SK-N-SH (cell line): ENCODE data around the gene PEX13. TPM values are rescaled to one million over a fixed set of nuclear protein-coding genes. Genes with fewer than 3 reads are reported as not detected.

Experiments
- CTCF ChIA-PET: fragments of 300-600, 350-600 bp; formaldehyde crosslinking; extraction: SDS; loops from one replicate; lab custom pipeline; 2021; lab: Yijun Ruan, JAX
- POLR2A ChIA-PET: fragments of 350-600 bp; sonication (Branson Sonifier 250); formaldehyde crosslinking; extraction: SDS; loops from one replicate; lab custom pipeline; 2020; ENCODE audit warnings: antibody characterized with exemption, inconsistent platforms; lab: Yijun Ruan, JAX
- DNase-seq: peaks from one replicate; pipeline ENCODE4 v3.0.0; 2012
- H2AFZ ChIP-seq: fragments of 200-600 bp; sonication (generic); 2 replicates; pipeline ENCODE4 v1.8.1; 2016; ENCODE audit warnings: antibody characterized with exemption, mild to moderate bottlenecking, low read depth
- H3F3A ChIP-seq: fragments of 200-600 bp; sonication (generic); replicated peaks from 2 replicates; pipeline ENCODE3; 2016; ENCODE audit warnings: antibody characterized with exemption, mild to moderate bottlenecking; ENCODE audit not compliant: insufficient read depth
- H3K27ac ChIP-seq, 2 experiments: fragments of 200-500 bp in 1 of 2; fragments of 200-600 bp in 1 of 2; sonication (Bioruptor generic) in 1 of 2; sonication (generic), shearing (Covaris generic) in 1 of 2; 2 replicates each; pipeline versions ENCODE4 v1.5.1 to v1.6.1; 2014 to 2016; ENCODE audit warnings: low read depth in 2 of 2, inconsistent platforms in 1 of 2, low read length in 1 of 2, mild to moderate bottlenecking in 1 of 2, mixed read lengths in 1 of 2
- H3K27me3 ChIP-seq: fragments of 200-600 bp; sonication (generic), shearing (Covaris generic); 2 replicates; pipeline ENCODE4 v1.6.1; 2016; ENCODE audit warnings: mixed run types; ENCODE audit not compliant: insufficient read depth
- H3K36me3 ChIP-seq, 2 experiments: fragments of 200-500 bp in 1 of 2; fragments of 200-600 bp in 1 of 2; sonication (Bioruptor generic) in 1 of 2; sonication (generic) in 1 of 2; replicated peaks in 1 of 2; 2 replicates each; pipeline versions ENCODE3 to v1.5.1; 2014 to 2016; ENCODE audit warnings: low read length in 1 of 2, mild to moderate bottlenecking in 1 of 2; ENCODE audit not compliant: insufficient read depth in 2 of 2, control insufficient read depth in 1 of 2
- H3K4me1 ChIP-seq, 2 experiments: fragments of 200-500 bp in 1 of 2; fragments of 200-600 bp in 1 of 2; sonication (Bioruptor generic) in 1 of 2; sonication (generic), shearing (Covaris generic) in 1 of 2; 2 replicates each; pipeline versions ENCODE4 v1.5.1 to v1.6.1; 2014 to 2016; ENCODE audit warnings: low read depth in 1 of 2, low read length in 1 of 2, mixed run types in 1 of 2; ENCODE audit not compliant: insufficient read depth in 2 of 2, control insufficient read depth in 1 of 2
- H3K4me2 ChIP-seq: fragments of 200-600 bp; sonication (generic), shearing (Covaris generic); 2 replicates; pipeline ENCODE4 v1.6.1; 2017; ENCODE audit warnings: mixed run types
- H3K4me3 ChIP-seq, 2 experiments: fragments of 200-500 bp in 1 of 2; fragments of 200-600 bp in 1 of 2; sonication (Bioruptor generic) in 1 of 2; sonication (generic), shearing (Covaris generic) in 1 of 2; 2 replicates each; pipeline versions ENCODE4 v1.5.1 to v1.8.1; 2014 to 2016; ENCODE audit warnings: low read depth in 2 of 2, inconsistent platforms in 1 of 2, low read length in 1 of 2, mild to moderate bottlenecking in 1 of 2, mixed read lengths in 1 of 2, moderate library complexity in 1 of 2
- H3K79me2 ChIP-seq: fragments of 200-600 bp; sonication (generic); 2 replicates; pipeline ENCODE4 v1.8.1; 2017; ENCODE audit warnings: mild to moderate bottlenecking; ENCODE audit not compliant: insufficient read depth
- H3K9ac ChIP-seq: fragments of 200-600 bp; sonication (generic); 2 replicates; pipeline ENCODE4 v1.6.1; 2017; ENCODE audit warnings: mixed run types
- H3K9me2 ChIP-seq: fragments of 200-600 bp; sonication (generic); 2 replicates; pipeline ENCODE4 v1.6.1; 2017; ENCODE audit warnings: mixed run types
- H3K9me3 ChIP-seq: fragments of 200-600 bp; sonication (generic); 2 replicates; pipeline ENCODE4 v1.6.1; 2017; ENCODE audit warnings: mixed run types, mild to moderate bottlenecking, moderate library complexity
- H4K20me1 ChIP-seq: fragments of 200-600 bp; sonication (generic); 2 replicates; pipeline ENCODE4 v1.6.1; 2017; ENCODE audit warnings: mild to moderate bottlenecking, mixed run types; ENCODE audit not compliant: insufficient read depth
- ELF1 ChIP-seq: IDR thresholded peaks from 2 replicates; pipeline ENCODE4 v1.4.0; 2012
- EZH2phosphoT487 ChIP-seq: fragments of 200-600 bp; sonication (generic); IDR thresholded peaks from 2 replicates; pipeline ENCODE4 v1.6.1; 2017; ENCODE audit warnings: low read depth, mixed run types, mild to moderate bottlenecking, antibody characterized with exemption, moderate library complexity, borderline replicate concordance
- FOXJ3 ChIP-seq: sonication (generic); formaldehyde crosslinking; IDR thresholded peaks from 2 replicates; pipeline ENCODE4 v1.5.1; 2020; ENCODE audit warnings: mild to moderate bottlenecking, missing genetic modification reagents
- FOXM1 ChIP-seq: IDR thresholded peaks from 2 replicates; pipeline ENCODE4 v1.4.0; 2012; ENCODE audit warnings: low read depth, mild to moderate bottlenecking
- GABPA ChIP-seq: IDR thresholded peaks from 2 replicates; pipeline ENCODE4 v1.4.0; 2012; ENCODE audit warnings: low read depth, mild to moderate bottlenecking
- IRF3 ChIP-seq: fragments of 150-350 bp; IDR thresholded peaks from 2 replicates; pipeline ENCODE4 v1.6.1; 2016; ENCODE audit warnings: mild to moderate bottlenecking, low read depth, low read length
- MEF2A ChIP-seq: IDR thresholded peaks from 2 replicates; pipeline ENCODE4 v1.4.0; 2012; ENCODE audit warnings: low read depth, borderline replicate concordance
- NFIC ChIP-seq: IDR thresholded peaks from 2 replicates; pipeline ENCODE4 v1.4.0; 2012; ENCODE audit warnings: borderline replicate concordance
- NRF1 ChIP-seq: IDR thresholded peaks from 2 replicates; pipeline ENCODE4 v1.6.1; 2012; ENCODE audit warnings: low read depth, mild to moderate bottlenecking, low read length
- PBX3 ChIP-seq: IDR thresholded peaks from 2 replicates; pipeline ENCODE4; 2012
- RAD21 ChIP-seq: IDR thresholded peaks from 2 replicates; pipeline ENCODE4 v1.6.1; 2012; ENCODE audit warnings: mild to moderate bottlenecking, low read length
- RCOR1 ChIP-seq: fragments of 150-350 bp; IDR thresholded peaks from 2 replicates; pipeline ENCODE4 v1.6.1; 2017; ENCODE audit warnings: antibody characterized with exemption, low read length
- RFX5 ChIP-seq: IDR thresholded peaks from 2 replicates; pipeline ENCODE4 v1.6.1; 2012; ENCODE audit warnings: mild to moderate bottlenecking, improper control_type of control experiment, low read length
- RXRA ChIP-seq: IDR thresholded peaks from 2 replicates; pipeline ENCODE4 v1.4.0; 2012; ENCODE audit warnings: low read depth, mild to moderate bottlenecking, borderline replicate concordance
- SIN3A ChIP-seq: IDR thresholded peaks from 2 replicates; pipeline ENCODE4 v1.6.1; 2012; ENCODE audit warnings: low read depth, mild to moderate bottlenecking, low read length, moderate library complexity, borderline replicate concordance
- SMC3 ChIP-seq: IDR thresholded peaks from 2 replicates; pipeline ENCODE4 v1.6.1; 2012; ENCODE audit warnings: low read depth, low read length, improper control_type of control experiment
- USF1 ChIP-seq: IDR thresholded peaks from 2 replicates; pipeline ENCODE4 v1.4.0; 2012; ENCODE audit warnings: low read depth, borderline replicate concordance
- YY1 ChIP-seq: IDR thresholded peaks from 2 replicates; pipeline ENCODE4 v1.4.0; 2012; ENCODE audit warnings: low read depth, mild to moderate bottlenecking
- WGBS: methylation state at CpG from one replicate; pipeline ENCODE4 v1.1.6; 2017; ENCODE audit warnings: low lambda C conversion rate; 5-methylcytosine and 5-hydroxymethylcytosine counted together
- polyA plus RNA-seq, 3 experiments: library from polyadenylated mRNA; depleted of rRNA; stranded (reverse); fragments of >200 nt; gene quantifications; 2 replicates each; pipeline ENCODE4 v1.2.3, GENCODE V29; 2012
- TF ChIP-seq, protein P1 (sequence below): IDR thresholded peaks from 2 replicates; pipeline ENCODE4 v1.4.0; 2012; ENCODE audit warnings: low read depth
- TF ChIP-seq, protein P2 (sequence below): IDR thresholded peaks from 2 replicates; pipeline ENCODE4 v1.6.1; 2012; ENCODE audit warnings: mild to moderate bottlenecking, low read depth, low read length, moderate library complexity
- TF ChIP-seq, protein P3 (sequence below): fragments of 150-350 bp; IDR thresholded peaks from 2 replicates; pipeline ENCODE4 v1.6.1; 2017; ENCODE audit warnings: antibody characterized with exemption, low read length, low read depth, borderline replicate concordance

The PEX13 gene
- polyA plus RNA-seq, 1 of the 3 experiments (the other 2 are of a cell fraction) = 10.3 TPM

DNA sequence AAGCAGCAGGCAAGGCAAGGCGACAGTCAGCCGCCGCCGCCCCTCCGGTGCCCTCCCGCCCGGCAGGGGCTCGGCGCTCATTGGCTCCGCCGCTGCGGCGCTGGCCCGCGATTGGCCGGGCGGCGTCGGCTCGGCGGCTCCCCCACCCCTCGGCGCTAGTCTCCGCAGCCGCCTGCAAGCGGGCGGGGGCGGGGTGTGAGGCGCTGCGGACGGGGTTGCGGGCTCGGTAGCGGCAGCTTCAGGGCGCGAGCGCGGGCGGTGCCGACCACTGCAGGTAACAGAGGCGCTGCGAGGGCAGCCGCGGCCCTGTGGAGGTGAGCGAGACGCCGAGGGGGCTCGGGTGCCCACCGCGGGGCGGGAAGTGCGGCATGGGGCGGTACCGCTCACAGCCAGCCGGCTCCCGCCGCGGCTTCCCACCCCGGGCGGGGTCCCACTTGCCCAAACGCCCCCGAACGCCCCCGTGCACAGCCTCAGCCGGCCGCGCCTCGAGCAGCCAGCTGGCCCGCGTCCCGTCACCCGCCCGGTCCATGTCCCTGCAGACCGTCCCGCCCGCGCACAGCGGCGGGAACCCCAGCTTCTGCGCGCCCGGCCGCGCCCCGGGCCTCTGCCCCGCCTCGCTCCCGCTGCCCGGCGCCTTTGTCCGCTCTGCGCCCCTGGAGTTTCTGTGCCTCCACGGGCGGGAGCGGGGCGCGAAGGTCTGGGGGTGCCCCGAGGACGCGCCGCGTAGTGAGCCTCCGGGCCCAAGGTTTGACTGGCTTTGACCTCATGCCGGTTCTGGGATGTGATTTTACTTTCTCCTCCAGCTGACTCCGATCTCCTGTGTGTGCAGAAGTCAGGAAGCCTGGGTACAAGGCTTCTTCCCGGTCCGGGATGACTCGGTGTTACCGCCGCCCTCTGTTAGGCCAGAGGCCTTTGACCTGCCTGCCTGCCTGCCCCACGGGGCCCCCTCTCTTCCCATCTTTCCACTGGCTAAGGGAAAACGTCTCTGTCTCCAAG, 48.5 kb downstream of the PEX13 start, which contains the start of gene SANBR:
Gene SANBR, plus strand, starts transcription at position 158 of the 996 bp plus-strand sequence. CDS start 4,480 bp downstream, outside the sequence.
- WGBS = 2% methylated on average over 15 of the region's 112 CpGs
- Histone ChIP-seq H3F3A (no peaks in the 10 kb centered on the region), H3K4me2 (peak within 1 kb of the TSS; percentile 85), H3K9me3 (no peaks in the 10 kb centered on the region), H3K4me1 (peaks cover 0 to 4% of the 10 kb centered on the region in 2 experiments; a peak in 2 of 4 replicates), H3K79me2 (peaks cover 38% of the 10 kb centered on the region), H3K36me3 (peaks cover 12 to 16% of the 10 kb centered on the region in 2 experiments), H3K9me2 (no peaks in the 10 kb centered on the region), H3K27me3 (no peaks in the 10 kb centered on the region), H2AFZ (peak within 1 kb of the TSS; percentile 92), H3K4me3 (peak within 1 kb of the TSS; percentile 84 to 85), H3K27ac (peak within 1 kb of the TSS; percentile 62 to 82), H4K20me1 (no peaks in the 10 kb centered on the region), H3K9ac (peak within 1 kb of the TSS; percentile 76)
- POLR2A ChIA-PET = interaction anchor here (0.9 to 1.5 kb wide), 2 partner anchors 56 to 76 kb away, joined by 4 to 5 read pairs; no protein-coding TSS in a partner anchor
- CTCF ChIA-PET = interaction anchor here (0.6 to 1.2 kb wide), 3 partner anchors 25 to 354 kb away, joined by 3 read pairs; no protein-coding TSS in a partner anchor
- DNase-seq = peak; percentile 97
- no peak for TF ChIP-seq USF1
- TF ChIP-seq, protein P1, sequence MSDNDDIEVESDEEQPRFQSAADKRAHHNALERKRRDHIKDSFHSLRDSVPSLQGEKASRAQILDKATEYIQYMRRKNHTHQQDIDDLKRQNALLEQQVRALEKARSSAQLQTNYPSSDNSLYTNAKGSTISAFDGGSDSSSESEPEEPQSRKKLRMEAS = peak; percentile 66; the same call in 1 of the 2 replicates
- TF ChIP-seq RFX5 = peak; percentile 74
- no peak for TF ChIP-seq GABPA
- TF ChIP-seq SMC3 = no peak
- no peak for TF ChIP-seq RAD21
- TF ChIP-seq SIN3A = no peak
- TF ChIP-seq NFIC = no peak
- TF ChIP-seq ELF1 = no peak
- TF ChIP-seq PBX3 = no peak
- no peak for TF ChIP-seq RXRA
- TF ChIP-seq FOXJ3 = no peak
- TF ChIP-seq RCOR1 = no peak
- TF ChIP-seq IRF3 = 0 out of 2 replicates have a peak, but pooled peaks have one; percentile 31
- no peak for TF ChIP-seq NRF1
- no peak for TF ChIP-seq EZH2phosphoT487
- TF ChIP-seq MEF2A = no peak
- no peak for TF ChIP-seq YY1
- TF ChIP-seq FOXM1 = no peak
- TF ChIP-seq, protein P2, sequence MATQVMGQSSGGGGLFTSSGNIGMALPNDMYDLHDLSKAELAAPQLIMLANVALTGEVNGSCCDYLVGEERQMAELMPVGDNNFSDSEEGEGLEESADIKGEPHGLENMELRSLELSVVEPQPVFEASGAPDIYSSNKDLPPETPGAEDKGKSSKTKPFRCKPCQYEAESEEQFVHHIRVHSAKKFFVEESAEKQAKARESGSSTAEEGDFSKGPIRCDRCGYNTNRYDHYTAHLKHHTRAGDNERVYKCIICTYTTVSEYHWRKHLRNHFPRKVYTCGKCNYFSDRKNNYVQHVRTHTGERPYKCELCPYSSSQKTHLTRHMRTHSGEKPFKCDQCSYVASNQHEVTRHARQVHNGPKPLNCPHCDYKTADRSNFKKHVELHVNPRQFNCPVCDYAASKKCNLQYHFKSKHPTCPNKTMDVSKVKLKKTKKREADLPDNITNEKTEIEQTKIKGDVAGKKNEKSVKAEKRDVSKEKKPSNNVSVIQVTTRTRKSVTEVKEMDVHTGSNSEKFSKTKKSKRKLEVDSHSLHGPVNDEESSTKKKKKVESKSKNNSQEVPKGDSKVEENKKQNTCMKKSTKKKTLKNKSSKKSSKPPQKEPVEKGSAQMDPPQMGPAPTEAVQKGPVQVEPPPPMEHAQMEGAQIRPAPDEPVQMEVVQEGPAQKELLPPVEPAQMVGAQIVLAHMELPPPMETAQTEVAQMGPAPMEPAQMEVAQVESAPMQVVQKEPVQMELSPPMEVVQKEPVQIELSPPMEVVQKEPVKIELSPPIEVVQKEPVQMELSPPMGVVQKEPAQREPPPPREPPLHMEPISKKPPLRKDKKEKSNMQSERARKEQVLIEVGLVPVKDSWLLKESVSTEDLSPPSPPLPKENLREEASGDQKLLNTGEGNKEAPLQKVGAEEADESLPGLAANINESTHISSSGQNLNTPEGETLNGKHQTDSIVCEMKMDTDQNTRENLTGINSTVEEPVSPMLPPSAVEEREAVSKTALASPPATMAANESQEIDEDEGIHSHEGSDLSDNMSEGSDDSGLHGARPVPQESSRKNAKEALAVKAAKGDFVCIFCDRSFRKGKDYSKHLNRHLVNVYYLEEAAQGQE = no peak
- TF ChIP-seq, protein P3, sequence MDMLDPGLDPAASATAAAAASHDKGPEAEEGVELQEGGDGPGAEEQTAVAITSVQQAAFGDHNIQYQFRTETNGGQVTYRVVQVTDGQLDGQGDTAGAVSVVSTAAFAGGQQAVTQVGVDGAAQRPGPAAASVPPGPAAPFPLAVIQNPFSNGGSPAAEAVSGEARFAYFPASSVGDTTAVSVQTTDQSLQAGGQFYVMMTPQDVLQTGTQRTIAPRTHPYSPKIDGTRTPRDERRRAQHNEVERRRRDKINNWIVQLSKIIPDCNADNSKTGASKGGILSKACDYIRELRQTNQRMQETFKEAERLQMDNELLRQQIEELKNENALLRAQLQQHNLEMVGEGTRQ = no peak
